Measurements from ENCODE around the gene CD2AP. TPM values are rescaled to one million over a fixed set of nuclear protein-coding genes. Genes with fewer than 3 reads are reported as not detected.
A peak's percentile ranks its signal among the peaks of the same experiment; 100 is the strongest.

CD2AP gene
- total RNA-seq, 2 donors from 2014 or later: 58.1 to 62.4 TPM

DNA sequence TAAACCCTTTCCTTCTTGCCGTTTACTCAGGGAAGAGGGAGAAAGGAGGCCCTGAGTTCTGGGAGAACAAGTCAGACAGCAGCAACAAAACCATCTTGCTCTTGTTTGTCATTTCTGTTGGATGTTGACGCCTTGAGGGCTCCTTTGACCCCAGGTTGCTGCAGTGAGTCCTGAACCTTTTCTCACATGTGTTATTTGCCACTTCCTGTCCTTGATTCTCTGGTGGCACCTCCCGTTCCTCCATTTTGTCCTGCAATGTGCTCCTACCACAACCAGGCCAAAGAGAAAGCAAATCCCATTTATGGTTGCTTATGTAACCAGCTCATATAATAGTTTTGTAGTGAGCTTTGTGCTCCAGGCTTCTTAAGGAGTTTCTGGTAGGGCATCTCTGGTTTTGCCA, 154.2 kb downstream of the CD2AP start:
- peaks cover 2% of the 10 kb centered on the region for H3K36me3 ChIP-seq (ENCODE audit: control insufficient read depth, insufficient read depth, low read length)
- Mint-ChIP-seq H3K9me3 (peaks cover 19% of the 10 kb centered on the region), H3K4me1 (peaks cover 33% of the 10 kb centered on the region), H3K27me3 (ENCODE audit: insufficient read depth) (no peaks in the 10 kb centered on the region), H3K27ac (no peak overlapping the region), H3K36me3 (ENCODE audit: low read depth) (peaks cover 2% of the 10 kb centered on the region), H3K4me3 (no peak overlapping the region)
- no peak overlapping the region for H3K9ac ChIP-seq (ENCODE audit: extremely low read depth, low read length, poor library complexity, severe bottlenecking)
- WGBS, 2 experiments (ENCODE audit: insufficient coverage in 1 of 2, insufficient read length in 1 of 2): 75 to 92% methylated on average over 2 to 3 of the region's 3 CpGs
- H3K4me1 ChIP-seq (ENCODE audit: control insufficient read depth, insufficient read depth, low read length): peaks cover 17% of the 10 kb centered on the region
- H3K9me3 ChIP-seq (ENCODE audit: control insufficient read depth, low read length): peaks cover 6% of the 10 kb centered on the region
- H3K27ac ChIP-seq (ENCODE audit: low read depth, low read length): no peak overlapping the region
- no peaks in the 10 kb centered on the region for H3K27me3 ChIP-seq (ENCODE audit: control insufficient read depth, insufficient read depth, low read length, poor library complexity, severe bottlenecking)
- TF ChIP-seq, protein P1, sequence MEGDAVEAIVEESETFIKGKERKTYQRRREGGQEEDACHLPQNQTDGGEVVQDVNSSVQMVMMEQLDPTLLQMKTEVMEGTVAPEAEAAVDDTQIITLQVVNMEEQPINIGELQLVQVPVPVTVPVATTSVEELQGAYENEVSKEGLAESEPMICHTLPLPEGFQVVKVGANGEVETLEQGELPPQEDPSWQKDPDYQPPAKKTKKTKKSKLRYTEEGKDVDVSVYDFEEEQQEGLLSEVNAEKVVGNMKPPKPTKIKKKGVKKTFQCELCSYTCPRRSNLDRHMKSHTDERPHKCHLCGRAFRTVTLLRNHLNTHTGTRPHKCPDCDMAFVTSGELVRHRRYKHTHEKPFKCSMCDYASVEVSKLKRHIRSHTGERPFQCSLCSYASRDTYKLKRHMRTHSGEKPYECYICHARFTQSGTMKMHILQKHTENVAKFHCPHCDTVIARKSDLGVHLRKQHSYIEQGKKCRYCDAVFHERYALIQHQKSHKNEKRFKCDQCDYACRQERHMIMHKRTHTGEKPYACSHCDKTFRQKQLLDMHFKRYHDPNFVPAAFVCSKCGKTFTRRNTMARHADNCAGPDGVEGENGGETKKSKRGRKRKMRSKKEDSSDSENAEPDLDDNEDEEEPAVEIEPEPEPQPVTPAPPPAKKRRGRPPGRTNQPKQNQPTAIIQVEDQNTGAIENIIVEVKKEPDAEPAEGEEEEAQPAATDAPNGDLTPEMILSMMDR (conservative IDR thresholded peaks at IDR 0.05): no peak
- peak; percentile 48 for DNase-seq
- no peak overlapping the region for H3K4me3 ChIP-seq (ENCODE audit: low read length)

DNA sequence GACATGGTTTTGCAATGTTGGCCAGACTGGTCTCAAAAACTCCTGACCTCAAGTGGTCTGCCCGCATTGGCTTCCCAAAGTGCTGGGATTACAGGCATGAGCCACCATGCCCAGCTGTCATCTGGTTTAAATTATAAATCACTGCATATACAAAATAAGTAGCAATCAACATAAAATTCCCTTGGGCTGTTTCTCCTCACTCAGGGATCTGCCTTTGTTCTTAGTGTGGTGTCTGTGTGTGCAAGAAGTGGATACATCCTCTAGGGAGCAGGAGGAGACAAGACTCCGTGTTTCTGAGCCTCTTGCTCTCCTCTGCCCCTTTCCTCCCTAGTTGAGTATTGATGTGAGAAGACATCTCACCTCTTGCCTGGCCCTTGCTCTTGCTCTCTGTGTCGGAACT, 155.6 kb downstream of the CD2AP start:
- Histone ChIP-seq H3K36me3 (ENCODE audit: control insufficient read depth, insufficient read depth, low read length) (no peaks in the 10 kb centered on the region), H3K4me1 (ENCODE audit: control insufficient read depth, insufficient read depth, low read length) (peaks cover 17% of the 10 kb centered on the region), H3K27ac (ENCODE audit: low read depth, low read length) (no peak overlapping the region), H3K9ac (ENCODE audit: extremely low read depth, low read length, poor library complexity, severe bottlenecking) (no peak overlapping the region), H3K4me3 (ENCODE audit: low read length) (no peak overlapping the region), H3K27me3 (ENCODE audit: control insufficient read depth, insufficient read depth, low read length, poor library complexity, severe bottlenecking) (no peaks in the 10 kb centered on the region), H3K9me3 (ENCODE audit: control insufficient read depth, low read length) (peaks cover 6% of the 10 kb centered on the region)
- 57 to 72% methylated on average over 1 to 3 of the region's 3 CpGs for WGBS, 2 experiments (ENCODE audit: insufficient coverage in 1 of 2, insufficient read length in 1 of 2)
- H3K9me3 Mint-ChIP-seq: peaks cover 33% of the 10 kb centered on the region
- H3K36me3 Mint-ChIP-seq (ENCODE audit: low read depth): peaks cover 2% of the 10 kb centered on the region
- DNase-seq: peak; percentile 61
- H3K4me1 Mint-ChIP-seq: peaks cover 33% of the 10 kb centered on the region
- TF ChIP-seq, protein P1 (conservative IDR thresholded peaks at IDR 0.05): peak; percentile 55
- peak overlapping the region; percentile 27 for H3K27ac Mint-ChIP-seq
- H3K27me3 Mint-ChIP-seq (ENCODE audit: insufficient read depth): no peaks in the 10 kb centered on the region
- H3K4me3 Mint-ChIP-seq: no peak overlapping the region

DNA sequence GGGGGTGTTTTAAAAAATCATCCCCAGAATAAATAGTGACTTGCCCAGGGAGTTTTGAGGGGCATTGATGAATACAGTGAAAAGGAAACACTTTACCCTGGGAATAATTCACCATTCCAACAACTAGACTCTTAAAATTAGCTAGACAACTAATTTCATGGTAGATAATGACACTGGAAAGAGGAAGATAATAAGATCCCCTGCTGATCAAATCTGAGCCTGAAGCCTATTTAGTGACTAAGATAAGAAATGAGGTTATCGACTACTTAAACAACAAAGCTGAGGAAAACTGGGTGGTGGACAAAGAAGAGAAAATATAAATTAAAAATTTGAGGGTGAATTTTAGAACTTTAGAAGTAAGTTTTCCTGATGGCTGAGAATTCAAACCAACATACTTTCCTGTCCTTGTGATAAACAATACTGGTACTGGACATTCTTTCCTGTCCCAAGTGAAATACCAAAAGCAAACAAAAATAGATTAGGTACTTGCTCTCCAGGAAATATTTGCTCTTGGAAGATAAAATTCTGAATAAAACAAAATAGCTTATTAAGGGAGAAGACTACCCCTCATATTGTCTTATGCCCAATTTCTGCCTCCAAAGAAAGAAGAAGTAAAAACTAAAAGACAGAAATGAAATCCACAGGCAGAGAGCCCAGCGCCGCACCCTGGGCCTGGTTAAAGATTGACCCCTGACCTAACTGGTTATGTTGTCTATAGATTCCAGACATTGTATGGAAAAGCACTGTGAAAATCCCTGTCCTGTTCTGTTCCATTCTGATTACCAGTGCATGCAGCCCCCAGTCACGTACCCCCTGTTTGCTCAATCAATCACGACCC, 156.8 kb downstream of the CD2AP start:
- peak overlapping the region; percentile 26 for H3K9ac ChIP-seq (ENCODE audit: extremely low read depth, low read length, poor library complexity, severe bottlenecking)
- Mint-ChIP-seq H3K4me1 (peaks cover 33% of the 10 kb centered on the region), H3K36me3 (ENCODE audit: low read depth) (peaks cover 2% of the 10 kb centered on the region), H3K27ac (no peak overlapping the region), H3K27me3 (ENCODE audit: insufficient read depth) (no peaks in the 10 kb centered on the region), H3K9me3 (peaks cover 43% of the 10 kb centered on the region), H3K4me3 (no peak overlapping the region)
- peaks cover 6% of the 10 kb centered on the region for H3K9me3 ChIP-seq (ENCODE audit: control insufficient read depth, low read length)
- no peak for DNase-seq
- TF ChIP-seq, protein P1 (conservative IDR thresholded peaks at IDR 0.05): no peak
- 74 to 90% methylated on average over 4 to 5 of the region's 5 CpGs for WGBS, 2 experiments (ENCODE audit: insufficient coverage in 1 of 2, insufficient read length in 1 of 2)
- no peaks in the 10 kb centered on the region for H3K36me3 ChIP-seq (ENCODE audit: control insufficient read depth, insufficient read depth, low read length)
- peak overlapping the region; percentile 72 for H3K27ac ChIP-seq (ENCODE audit: low read depth, low read length)
- H3K4me1 ChIP-seq (ENCODE audit: control insufficient read depth, insufficient read depth, low read length): peaks cover 17% of the 10 kb centered on the region
- peak overlapping the region; percentile 19 for H3K4me3 ChIP-seq (ENCODE audit: low read length)
- no peaks in the 10 kb centered on the region for H3K27me3 ChIP-seq (ENCODE audit: control insufficient read depth, insufficient read depth, low read length, poor library complexity, severe bottlenecking)

Data from endodermal cell (in vitro differentiated cells).